ENCODE data around the gene PLXNA2. TPM values are rescaled to one million over a fixed set of nuclear protein-coding genes. Genes with fewer than 3 reads are reported as not detected.

Gene PLXNA2
- total RNA-seq, 1 donor from 2014 or later = 9.0 TPM

DNA sequence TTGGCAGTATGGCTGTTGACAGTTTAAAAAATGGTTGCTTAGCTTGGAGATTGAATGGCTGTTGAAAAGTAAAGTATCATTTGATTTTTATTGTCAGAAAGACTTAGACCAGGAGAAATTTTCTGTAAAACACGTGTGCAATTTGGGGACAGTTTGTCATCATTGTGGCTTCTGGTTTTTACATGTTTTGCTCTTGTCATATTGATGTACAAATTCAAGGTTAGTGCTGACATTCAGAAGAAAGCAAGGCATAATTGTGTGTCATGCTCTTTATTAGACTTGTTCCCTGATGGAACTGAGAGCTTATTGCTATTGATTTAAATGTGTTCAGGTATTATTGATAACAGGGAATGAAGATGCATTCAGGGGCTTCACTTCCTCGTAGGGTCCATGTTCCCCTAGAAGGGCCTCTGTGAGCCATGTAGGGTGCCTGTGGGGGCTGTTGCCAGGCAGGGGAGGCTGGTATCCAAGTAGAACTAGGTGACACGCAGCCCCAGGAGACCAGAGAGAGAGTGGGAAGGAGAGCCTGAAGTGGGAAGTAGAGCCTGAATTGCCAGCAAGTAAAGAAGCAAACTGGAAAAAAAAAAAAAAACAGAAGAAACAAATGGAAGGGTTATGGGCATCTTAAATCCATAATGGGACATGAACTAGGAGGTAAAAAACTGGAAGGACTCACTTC lies 32.7 kb upstream of the PLXNA2 start:
- Histone ChIP-seq H3K27me3 (ENCODE audit: control insufficient read depth, insufficient read depth, low read length) (peaks cover 9% of the 10 kb centered on the region), H3K36me3 (ENCODE audit: control insufficient read depth, insufficient read depth, low read length) (no peaks in the 10 kb centered on the region), H3K4me3 (ENCODE audit: low read depth, low read length) (no peak overlapping the region)
- FAIRE-seq (no peak), DNase-seq (ENCODE audit: low read depth) (no peak)
- TF ChIP-seq, protein P1, sequence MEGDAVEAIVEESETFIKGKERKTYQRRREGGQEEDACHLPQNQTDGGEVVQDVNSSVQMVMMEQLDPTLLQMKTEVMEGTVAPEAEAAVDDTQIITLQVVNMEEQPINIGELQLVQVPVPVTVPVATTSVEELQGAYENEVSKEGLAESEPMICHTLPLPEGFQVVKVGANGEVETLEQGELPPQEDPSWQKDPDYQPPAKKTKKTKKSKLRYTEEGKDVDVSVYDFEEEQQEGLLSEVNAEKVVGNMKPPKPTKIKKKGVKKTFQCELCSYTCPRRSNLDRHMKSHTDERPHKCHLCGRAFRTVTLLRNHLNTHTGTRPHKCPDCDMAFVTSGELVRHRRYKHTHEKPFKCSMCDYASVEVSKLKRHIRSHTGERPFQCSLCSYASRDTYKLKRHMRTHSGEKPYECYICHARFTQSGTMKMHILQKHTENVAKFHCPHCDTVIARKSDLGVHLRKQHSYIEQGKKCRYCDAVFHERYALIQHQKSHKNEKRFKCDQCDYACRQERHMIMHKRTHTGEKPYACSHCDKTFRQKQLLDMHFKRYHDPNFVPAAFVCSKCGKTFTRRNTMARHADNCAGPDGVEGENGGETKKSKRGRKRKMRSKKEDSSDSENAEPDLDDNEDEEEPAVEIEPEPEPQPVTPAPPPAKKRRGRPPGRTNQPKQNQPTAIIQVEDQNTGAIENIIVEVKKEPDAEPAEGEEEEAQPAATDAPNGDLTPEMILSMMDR (IDR thresholded peaks at IDR 0.05; ENCODE audit: insufficient read depth, low read length, severe bottlenecking) = no peak

GRCh38 chr1:208275083-208275482 lies 30.9 kb upstream of the PLXNA2 start:
- TF ChIP-seq, protein P1 (IDR thresholded peaks at IDR 0.05; ENCODE audit: insufficient read depth, low read length, severe bottlenecking) = no peak
- H3K36me3 ChIP-seq (ENCODE audit: control insufficient read depth, insufficient read depth, low read length) = no peaks in the 10 kb centered on the region
- no peak overlapping the region for H3K4me3 ChIP-seq (ENCODE audit: low read depth, low read length)
- no peak for FAIRE-seq
- peaks cover 10% of the 10 kb centered on the region for H3K27me3 ChIP-seq (ENCODE audit: control insufficient read depth, insufficient read depth, low read length)
- DNase-seq (ENCODE audit: low read depth) = no peak

DNA sequence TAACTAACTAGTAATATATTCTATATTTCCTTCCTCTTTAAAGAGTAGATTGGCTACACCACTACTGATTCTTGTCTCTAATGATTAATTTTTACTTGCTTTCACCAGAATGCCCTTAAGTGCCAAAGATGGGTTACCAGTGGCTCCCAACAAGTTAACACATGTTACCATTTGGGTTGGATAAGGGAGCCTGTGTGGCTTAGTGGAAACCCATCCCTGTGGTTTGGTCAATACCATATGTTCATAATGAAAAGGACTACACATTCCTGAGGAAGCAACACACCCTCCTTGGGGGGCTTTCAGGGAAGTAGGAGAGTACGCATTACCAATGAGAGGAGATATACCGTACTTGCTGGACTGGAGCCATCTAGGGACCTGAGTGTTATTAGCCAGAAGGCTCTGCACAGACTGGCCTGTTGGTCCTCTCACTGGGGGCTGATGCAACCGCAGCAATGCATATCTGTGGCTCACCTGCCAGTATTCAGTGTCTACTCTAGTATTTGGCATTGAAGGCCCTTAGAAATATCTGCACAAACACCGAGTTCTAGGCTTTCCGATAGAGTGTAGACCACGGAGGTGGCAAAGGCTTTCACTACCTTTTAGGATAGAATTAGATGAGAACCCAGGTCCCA lies 29.3 kb upstream of the PLXNA2 start:
- FAIRE-seq = no peak
- H3K36me3 ChIP-seq (ENCODE audit: control insufficient read depth, insufficient read depth, low read length) = no peaks in the 10 kb centered on the region
- no peak for DNase-seq (ENCODE audit: low read depth)
- H3K4me3 ChIP-seq (ENCODE audit: low read depth, low read length) = no peak overlapping the region
- TF ChIP-seq, protein P1 (IDR thresholded peaks at IDR 0.05; ENCODE audit: insufficient read depth, low read length, severe bottlenecking) = no peak
- H3K27me3 ChIP-seq (ENCODE audit: control insufficient read depth, insufficient read depth, low read length) = peaks cover 21% of the 10 kb centered on the region

- FAIRE-seq (no peak), DNase-seq (ENCODE audit: low read depth) (no peak)
- Histone ChIP-seq H3K36me3 (ENCODE audit: control insufficient read depth, insufficient read depth, low read length) (no peaks in the 10 kb centered on the region), H3K27me3 (ENCODE audit: control insufficient read depth, insufficient read depth, low read length) (peaks cover 23% of the 10 kb centered on the region), H3K4me3 (ENCODE audit: low read depth, low read length) (no peak overlapping the region)
- TF ChIP-seq, protein P1 (IDR thresholded peaks at IDR 0.05; ENCODE audit: insufficient read depth, low read length, severe bottlenecking) = no peak
Observed at GRCh38 chr1:208272713-208273112, 28.5 kb upstream of the PLXNA2 start.

DNA sequence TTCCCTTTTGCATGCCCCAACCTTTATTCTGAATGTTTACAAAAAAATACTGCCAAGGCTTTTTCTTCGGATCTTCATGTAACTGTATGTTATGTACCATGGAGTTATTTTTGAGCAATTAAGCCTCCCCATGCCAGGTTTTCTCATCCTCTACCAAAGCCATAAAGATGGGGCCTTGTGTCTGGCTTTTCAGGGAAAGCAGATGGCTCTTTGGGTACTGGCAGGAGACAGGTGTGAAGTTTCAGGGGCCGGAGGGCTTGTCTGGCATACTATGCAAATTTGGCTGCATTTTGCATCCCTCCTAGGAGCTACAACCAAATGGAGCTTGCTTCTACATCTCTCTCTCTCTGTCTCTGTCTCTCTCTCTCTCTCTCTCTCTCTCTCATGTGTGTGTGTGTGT lies 28.1 kb upstream of the PLXNA2 start:
- Histone ChIP-seq H3K4me3 (ENCODE audit: low read depth, low read length) (no peak overlapping the region), H3K27me3 (ENCODE audit: control insufficient read depth, insufficient read depth, low read length) (peaks cover 27% of the 10 kb centered on the region), H3K36me3 (ENCODE audit: control insufficient read depth, insufficient read depth, low read length) (no peaks in the 10 kb centered on the region)
- DNase-seq (ENCODE audit: low read depth) = no peak
- no peak for FAIRE-seq
- TF ChIP-seq, protein P1 (IDR thresholded peaks at IDR 0.05; ENCODE audit: insufficient read depth, low read length, severe bottlenecking) = no peak

Measured in bronchial epithelial cell (primary cell).